ENCODE results near the gene SUV39H2.

Gene SUV39H2

DNA sequence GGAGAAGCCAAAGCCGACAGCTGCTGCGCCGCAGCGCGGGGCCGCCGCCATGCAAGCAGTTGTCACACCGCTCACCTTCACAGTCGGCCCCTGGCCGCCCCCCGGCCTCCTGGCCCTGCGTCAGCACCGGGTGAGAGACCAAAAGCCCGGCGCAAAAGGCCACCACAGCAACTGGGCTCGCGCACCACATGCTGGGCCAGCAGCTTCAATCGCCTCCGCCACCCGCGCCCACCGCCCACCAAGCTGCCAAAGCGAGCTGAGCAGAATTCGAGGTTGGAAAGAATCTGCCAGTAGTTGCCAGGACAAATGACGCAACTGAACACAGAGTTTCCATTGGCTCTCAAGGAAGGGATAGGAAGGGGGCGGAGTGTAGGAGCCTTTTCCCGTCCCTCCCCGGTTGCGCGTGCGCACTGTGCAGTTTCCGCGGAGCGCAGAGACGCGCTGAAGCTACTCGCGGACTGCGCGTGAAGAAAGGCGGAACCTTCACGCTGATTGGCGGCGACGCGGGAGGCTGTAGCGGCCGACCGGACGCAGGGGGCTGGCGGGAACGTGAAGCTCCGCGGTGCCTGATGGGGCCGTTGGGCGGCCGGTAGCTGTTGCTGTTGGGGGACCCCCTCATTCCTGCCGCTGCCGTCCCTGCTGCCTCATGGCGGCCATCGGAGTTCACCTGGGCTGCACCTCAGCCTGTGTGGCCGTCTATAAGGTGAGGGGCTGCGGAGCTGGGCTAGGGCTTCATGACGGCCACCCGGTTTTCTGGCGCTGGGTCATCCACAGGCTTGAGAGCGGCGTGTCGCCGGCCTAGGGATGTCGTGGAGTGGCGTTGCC lies 40.7 kb upstream of the SUV39H2 start, which contains the start of the genes CDNF, HSPA14 and MSANTD7:
Gene CDNF (minus strand): TSS at position 281 of the 825 bp plus-strand sequence. CDS start 91 bp downstream, at position 190.
Gene HSPA14 (plus strand): TSS at position 550 of the 825 bp plus-strand sequence. CDS start 97 bp downstream, at position 647.
Gene MSANTD7 (plus strand): TSS at position 550 of the 825 bp plus-strand sequence. CDS start 3,979 bp downstream, outside the sequence.
- Histone ChIP-seq H3K36me3 (ENCODE audit: low read depth) (peaks cover 31% of the 10 kb centered on the region), H3K4me1 (ENCODE audit: insufficient read depth, poor library complexity, severe bottlenecking) (peaks cover 7% of the 10 kb centered on the region), H3K9me3 (ENCODE audit: severe bottlenecking) (no peaks in the 10 kb centered on the region), H3K4me3 (ENCODE audit: severe bottlenecking) (peak within 1 kb of the TSS; percentile 85), H3K27ac (ENCODE audit: poor library complexity, severe bottlenecking) (peak within 1 kb of the TSS; percentile 62), H3K27me3 (ENCODE audit: insufficient read depth, poor library complexity, severe bottlenecking) (no peaks in the 10 kb centered on the region)
- ATAC-seq (ENCODE audit: low read depth): peak; percentile 96
- TF ChIP-seq, protein P1, sequence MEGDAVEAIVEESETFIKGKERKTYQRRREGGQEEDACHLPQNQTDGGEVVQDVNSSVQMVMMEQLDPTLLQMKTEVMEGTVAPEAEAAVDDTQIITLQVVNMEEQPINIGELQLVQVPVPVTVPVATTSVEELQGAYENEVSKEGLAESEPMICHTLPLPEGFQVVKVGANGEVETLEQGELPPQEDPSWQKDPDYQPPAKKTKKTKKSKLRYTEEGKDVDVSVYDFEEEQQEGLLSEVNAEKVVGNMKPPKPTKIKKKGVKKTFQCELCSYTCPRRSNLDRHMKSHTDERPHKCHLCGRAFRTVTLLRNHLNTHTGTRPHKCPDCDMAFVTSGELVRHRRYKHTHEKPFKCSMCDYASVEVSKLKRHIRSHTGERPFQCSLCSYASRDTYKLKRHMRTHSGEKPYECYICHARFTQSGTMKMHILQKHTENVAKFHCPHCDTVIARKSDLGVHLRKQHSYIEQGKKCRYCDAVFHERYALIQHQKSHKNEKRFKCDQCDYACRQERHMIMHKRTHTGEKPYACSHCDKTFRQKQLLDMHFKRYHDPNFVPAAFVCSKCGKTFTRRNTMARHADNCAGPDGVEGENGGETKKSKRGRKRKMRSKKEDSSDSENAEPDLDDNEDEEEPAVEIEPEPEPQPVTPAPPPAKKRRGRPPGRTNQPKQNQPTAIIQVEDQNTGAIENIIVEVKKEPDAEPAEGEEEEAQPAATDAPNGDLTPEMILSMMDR (IDR thresholded peaks at IDR 0.05; ENCODE audit: poor library complexity, severe bottlenecking): no peak
- peak; percentile 97 for DNase-seq (ENCODE audit: low spot score)

DNA sequence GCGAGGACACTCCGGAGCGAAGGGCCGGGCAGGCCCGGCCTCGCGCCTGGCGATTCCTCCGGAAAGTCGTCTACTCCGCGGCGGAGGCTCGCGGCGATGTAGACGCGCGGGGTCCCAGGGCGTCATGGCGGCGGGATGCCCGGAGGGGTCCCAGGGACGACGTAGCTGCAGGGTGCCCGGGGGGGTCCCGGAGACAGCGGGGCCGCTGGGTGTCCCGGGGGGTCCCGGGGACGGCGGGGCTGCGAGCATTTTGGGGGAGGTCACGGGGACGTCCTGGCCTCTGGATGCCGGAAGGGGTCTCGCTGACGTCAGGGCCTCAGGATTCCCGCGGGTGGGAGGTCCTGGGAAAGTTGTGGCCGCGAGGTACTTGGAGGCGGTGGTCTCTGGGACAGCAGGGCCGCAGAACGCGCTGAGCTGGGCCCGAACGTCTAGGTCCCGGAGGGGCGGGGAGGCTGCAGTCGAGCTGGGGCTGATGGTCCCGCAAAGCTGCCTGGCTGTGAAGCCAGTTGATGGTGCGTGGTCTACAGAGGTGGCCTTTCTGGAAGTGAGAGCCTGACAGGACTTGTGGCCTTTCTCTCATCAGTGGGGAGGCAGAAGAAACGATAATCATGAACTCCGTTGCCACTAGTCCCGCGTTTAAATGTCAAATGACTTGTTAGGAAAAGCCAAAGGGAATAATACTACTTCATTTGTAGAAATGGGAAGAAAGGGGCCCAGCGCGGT lies 39.9 kb upstream of the SUV39H2 start:
- DNase-seq (ENCODE audit: low spot score) (no peak), ATAC-seq (ENCODE audit: low read depth) (no peak; the same call in 2 of the 3 replicates)
- TF ChIP-seq, protein P1 (IDR thresholded peaks at IDR 0.05; ENCODE audit: poor library complexity, severe bottlenecking): no peak
- H3K27ac ChIP-seq (ENCODE audit: poor library complexity, severe bottlenecking): peak overlapping the region; percentile 62
- peak overlapping the region; percentile 85 for H3K4me3 ChIP-seq (ENCODE audit: severe bottlenecking)
- no peaks in the 10 kb centered on the region for H3K27me3 ChIP-seq (ENCODE audit: insufficient read depth, poor library complexity, severe bottlenecking)
- peaks cover 38% of the 10 kb centered on the region for H3K36me3 ChIP-seq (ENCODE audit: low read depth)
- no peaks in the 10 kb centered on the region for H3K9me3 ChIP-seq (ENCODE audit: severe bottlenecking)
- H3K4me1 ChIP-seq (ENCODE audit: insufficient read depth, poor library complexity, severe bottlenecking): peaks cover 7% of the 10 kb centered on the region

DNA sequence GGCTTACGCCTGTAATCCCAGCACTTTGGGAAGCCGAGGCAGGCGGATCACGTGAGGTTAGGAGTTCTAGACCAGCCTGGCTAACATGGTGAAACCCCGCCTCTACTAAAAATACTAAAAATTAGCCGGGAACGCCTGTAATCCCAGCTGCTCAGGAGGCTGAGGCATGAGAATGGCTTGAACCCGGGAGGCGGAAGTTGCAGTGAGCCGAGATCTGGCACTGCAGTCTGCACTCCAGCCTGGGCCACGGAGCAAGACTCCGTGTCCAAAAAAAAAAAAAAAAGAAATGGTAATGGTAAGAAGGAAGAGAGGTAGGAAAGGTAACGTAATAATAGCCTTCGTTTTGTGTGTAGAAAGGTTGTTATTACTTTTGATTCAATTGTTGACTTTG lies 39.4 kb upstream of the SUV39H2 start:
- no peak for ATAC-seq (ENCODE audit: low read depth)
- Histone ChIP-seq H3K9me3 (ENCODE audit: severe bottlenecking) (no peaks in the 10 kb centered on the region), H3K4me3 (ENCODE audit: severe bottlenecking) (peak overlapping the region; percentile 85), H3K27me3 (ENCODE audit: insufficient read depth, poor library complexity, severe bottlenecking) (no peaks in the 10 kb centered on the region), H3K27ac (ENCODE audit: poor library complexity, severe bottlenecking) (peak overlapping the region; percentile 62), H3K36me3 (ENCODE audit: low read depth) (peaks cover 44% of the 10 kb centered on the region), H3K4me1 (ENCODE audit: insufficient read depth, poor library complexity, severe bottlenecking) (peaks cover 7% of the 10 kb centered on the region)
- no peak for DNase-seq (ENCODE audit: low spot score)
- TF ChIP-seq, protein P1 (IDR thresholded peaks at IDR 0.05; ENCODE audit: poor library complexity, severe bottlenecking): no peak

DNA sequence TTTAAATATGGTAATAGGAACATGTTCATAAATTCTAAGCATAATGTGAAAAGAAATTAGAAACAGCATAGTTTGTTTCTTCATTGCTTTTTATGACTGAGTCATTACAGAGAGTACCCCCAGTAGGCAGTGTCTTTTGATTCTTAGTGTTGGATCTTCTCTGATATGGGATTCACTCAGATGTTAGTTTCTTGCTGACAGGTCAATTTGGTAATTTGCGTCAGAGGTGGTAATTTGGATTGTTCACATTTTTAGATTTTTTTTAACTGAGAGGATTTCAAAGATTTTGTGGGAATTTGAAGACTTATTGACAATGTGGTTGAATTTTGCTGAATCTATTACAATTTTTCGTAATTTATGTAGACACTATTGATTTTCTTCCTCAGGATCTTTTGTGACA lies 38.5 kb upstream of the SUV39H2 start:
- H3K27ac ChIP-seq (ENCODE audit: poor library complexity, severe bottlenecking): no peak overlapping the region
- H3K27me3 ChIP-seq (ENCODE audit: insufficient read depth, poor library complexity, severe bottlenecking): no peaks in the 10 kb centered on the region
- H3K4me3 ChIP-seq (ENCODE audit: severe bottlenecking): no peak overlapping the region
- ATAC-seq (ENCODE audit: low read depth) (no peak), DNase-seq (ENCODE audit: low spot score) (no peak)
- no peaks in the 10 kb centered on the region for H3K9me3 ChIP-seq (ENCODE audit: severe bottlenecking)
- TF ChIP-seq, protein P1 (IDR thresholded peaks at IDR 0.05; ENCODE audit: poor library complexity, severe bottlenecking): no peak
- peaks cover 7% of the 10 kb centered on the region for H3K4me1 ChIP-seq (ENCODE audit: insufficient read depth, poor library complexity, severe bottlenecking)
- peaks cover 53% of the 10 kb centered on the region for H3K36me3 ChIP-seq (ENCODE audit: low read depth)
